ENCODE results near the gene DOCK11.
"Not testable (repeated sequence)": the region's sequence is repeated elsewhere in the genome, so short reads cannot be mapped to it uniquely, and the experiment has no call there.

Gene DOCK11

DNA sequence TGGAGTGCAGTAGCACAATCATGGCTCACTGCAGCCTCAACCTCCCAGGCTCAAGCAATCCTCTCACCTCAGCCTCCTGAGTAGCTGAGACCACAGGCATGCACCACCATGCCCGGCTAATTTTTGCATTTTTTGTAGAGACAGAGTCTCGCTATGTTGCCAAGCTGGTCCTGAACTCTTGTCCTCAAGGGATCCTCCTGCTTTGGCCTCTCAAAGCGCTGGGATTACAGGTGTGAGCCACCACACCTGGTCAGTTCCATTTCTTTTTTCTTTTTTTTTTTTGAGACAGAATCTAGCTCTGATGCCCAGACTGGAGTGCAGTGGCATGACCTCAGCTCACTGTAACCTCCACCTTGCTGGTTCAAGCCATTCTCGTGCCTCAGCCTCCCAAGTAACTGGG, 13.2 kb upstream of the DOCK11 start:
- H3K4me3 ChIP-seq (ENCODE audit: extremely low read depth, insufficient read depth, low read length, poor library complexity, severe bottlenecking); H3K4me1 ChIP-seq (ENCODE audit: control insufficient read depth, insufficient read depth, low read length, poor library complexity, severe bottlenecking); H3K9me3 ChIP-seq (ENCODE audit: control insufficient read depth, low read length); H3K36me3 ChIP-seq (ENCODE audit: control insufficient read depth, insufficient read depth, low read length); H3K27ac ChIP-seq (ENCODE audit: low read depth, low read length, severe bottlenecking): not testable (repeated sequence)
- 83 to 97% methylated on average over 2 to 3 of the region's 4 CpGs for WGBS, 2 experiments (ENCODE audit: insufficient coverage in 2 of 2)

DNA sequence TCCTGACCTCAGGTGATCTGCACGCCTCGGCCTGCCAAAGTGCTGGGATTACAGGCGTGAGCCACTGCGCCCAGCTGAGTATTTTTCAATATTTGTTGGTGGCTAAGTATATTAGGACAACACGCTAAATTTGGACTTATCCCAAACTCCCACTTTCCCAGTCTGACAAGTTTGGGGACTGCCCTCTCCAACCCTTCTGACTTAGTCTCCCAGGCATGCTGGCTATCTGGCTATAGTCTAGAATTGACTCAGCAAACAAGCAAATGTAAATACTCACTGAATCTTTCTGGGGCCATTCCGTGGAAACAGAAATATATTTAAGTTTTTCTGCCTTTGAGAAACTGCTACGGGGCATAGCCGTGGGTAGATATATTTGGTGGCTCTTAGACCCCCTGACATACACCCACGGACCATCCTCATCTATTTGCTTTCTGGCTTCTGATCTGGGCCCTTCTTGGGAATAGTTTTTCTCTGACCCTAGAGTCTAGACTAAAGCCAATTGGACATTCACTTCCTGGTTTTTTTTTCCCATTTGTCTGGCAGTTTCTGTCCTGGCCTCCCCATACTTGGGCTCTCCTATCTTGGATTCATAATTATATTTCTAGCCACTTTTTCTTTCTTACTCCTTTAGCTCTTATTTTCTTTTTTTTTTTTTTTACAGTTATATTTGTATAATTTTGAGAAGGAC, 11.3 kb upstream of the DOCK11 start:
- no peak overlapping the region for H3K27ac ChIP-seq (ENCODE audit: low read depth, low read length, severe bottlenecking)
- H3K4me3 ChIP-seq (ENCODE audit: extremely low read depth, insufficient read depth, low read length, poor library complexity, severe bottlenecking) = no peak overlapping the region
- H3K4me1 ChIP-seq (ENCODE audit: control insufficient read depth, insufficient read depth, low read length, poor library complexity, severe bottlenecking) = no peaks in the 10 kb centered on the region
- 80% methylated on average over 1 of the region's 9 CpGs; no CpG with 5 or more reads in 1 of the 2 experiments for WGBS, 2 experiments (ENCODE audit: insufficient coverage in 2 of 2)
- no peaks in the 10 kb centered on the region for H3K36me3 ChIP-seq (ENCODE audit: control insufficient read depth, insufficient read depth, low read length)
- no peaks in the 10 kb centered on the region for H3K9me3 ChIP-seq (ENCODE audit: control insufficient read depth, low read length)

DNA sequence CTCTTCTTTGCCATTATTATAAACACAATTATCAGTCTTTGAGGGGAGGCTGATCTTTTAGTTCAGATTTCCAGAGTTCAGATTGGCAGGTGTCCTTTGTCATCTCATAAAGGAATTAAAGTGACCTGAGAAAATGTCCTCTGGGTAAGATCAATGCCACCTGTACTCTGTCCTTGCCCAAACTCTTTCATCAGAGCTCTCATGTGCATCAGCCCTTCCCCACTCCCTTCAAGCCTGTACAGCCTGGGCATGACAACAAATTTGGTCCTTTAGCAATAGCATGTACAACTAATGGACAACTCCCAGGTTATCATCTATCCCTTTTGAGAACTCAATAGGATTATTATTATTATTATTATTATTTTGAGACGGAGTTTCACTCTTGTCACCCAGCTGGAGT, 8.9 kb upstream of the DOCK11 start:
- not testable (repeated sequence) for H3K9me3 ChIP-seq (ENCODE audit: control insufficient read depth, low read length); H3K4me1 ChIP-seq (ENCODE audit: control insufficient read depth, insufficient read depth, low read length, poor library complexity, severe bottlenecking); H3K36me3 ChIP-seq (ENCODE audit: control insufficient read depth, insufficient read depth, low read length); H3K4me3 ChIP-seq (ENCODE audit: extremely low read depth, insufficient read depth, low read length, poor library complexity, severe bottlenecking); H3K27ac ChIP-seq (ENCODE audit: low read depth, low read length, severe bottlenecking)
- WGBS, 2 experiments (ENCODE audit: insufficient coverage in 2 of 2) = no CpG with 5 or more reads among the region's 1 CpG

DNA sequence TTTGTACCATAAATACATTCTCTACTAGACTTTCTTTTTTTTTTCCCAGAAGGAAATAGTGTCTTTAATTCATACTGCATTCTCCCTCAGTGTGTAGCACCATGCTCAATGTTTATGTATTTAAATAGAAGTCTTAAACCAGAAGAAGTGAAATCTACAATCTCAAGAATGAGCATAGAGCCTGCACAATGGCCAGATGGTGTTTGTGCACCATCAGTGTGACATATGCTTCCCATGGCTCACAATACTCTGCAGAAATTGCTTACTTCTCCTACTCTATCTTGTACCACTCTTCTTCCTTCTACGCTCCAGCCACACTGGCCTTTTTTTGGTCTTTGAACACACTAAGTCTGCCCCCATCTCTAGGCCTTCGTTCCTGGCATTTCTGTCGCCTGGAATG, 2.6 kb upstream of the DOCK11 start:
- WGBS, 2 experiments (ENCODE audit: insufficient coverage in 2 of 2) = 96 to 97% methylated on average over 3 of the region's 3 CpGs
- no peaks in the 10 kb centered on the region for H3K36me3 ChIP-seq (ENCODE audit: control insufficient read depth, insufficient read depth, low read length)
- H3K4me1 ChIP-seq (ENCODE audit: control insufficient read depth, insufficient read depth, low read length, poor library complexity, severe bottlenecking) = peaks cover 2% of the 10 kb centered on the region
- no peaks in the 10 kb centered on the region for H3K9me3 ChIP-seq (ENCODE audit: control insufficient read depth, low read length)
- no peak overlapping the region for H3K4me3 ChIP-seq (ENCODE audit: extremely low read depth, insufficient read depth, low read length, poor library complexity, severe bottlenecking)
- no peak overlapping the region for H3K27ac ChIP-seq (ENCODE audit: low read depth, low read length, severe bottlenecking)

DNA sequence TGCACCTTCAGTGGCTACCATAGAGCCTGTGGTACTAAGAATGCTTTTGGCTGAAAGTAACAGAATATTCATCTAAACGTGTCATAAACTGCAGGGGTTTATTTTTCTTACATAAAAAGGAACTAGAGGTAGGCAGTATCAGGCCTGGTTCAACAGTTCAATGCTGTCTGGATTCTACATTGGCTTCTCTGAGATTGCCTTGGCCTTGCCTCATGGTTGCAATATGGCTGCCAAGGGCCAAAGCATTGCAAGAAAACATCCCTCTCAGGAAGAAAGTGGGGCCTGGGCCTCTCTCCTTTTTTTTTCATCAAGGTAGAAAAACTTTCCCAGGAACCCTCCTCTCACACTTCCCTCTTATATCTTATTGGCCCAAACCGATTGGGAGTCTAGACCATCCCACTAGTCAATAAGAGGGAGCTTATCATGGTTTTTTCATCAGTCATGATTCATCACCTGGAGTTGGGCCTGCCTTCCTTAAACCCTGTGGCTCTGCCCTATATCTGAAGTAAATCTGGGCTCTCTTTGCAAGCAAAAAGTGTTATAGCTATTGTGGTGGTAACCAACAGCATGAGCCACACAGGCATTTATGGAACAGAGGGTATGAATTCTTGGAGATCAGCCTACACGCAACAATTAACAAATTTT, 1.8 kb upstream of the DOCK11 start:
- H3K4me3 ChIP-seq (ENCODE audit: extremely low read depth, insufficient read depth, low read length, poor library complexity, severe bottlenecking) = no peak overlapping the region
- peaks cover 5% of the 10 kb centered on the region for H3K4me1 ChIP-seq (ENCODE audit: control insufficient read depth, insufficient read depth, low read length, poor library complexity, severe bottlenecking)
- H3K9me3 ChIP-seq (ENCODE audit: control insufficient read depth, low read length) = no peaks in the 10 kb centered on the region
- 100% methylated on average over 2 of the region's 3 CpGs; no CpG with 5 or more reads in 1 of the 2 experiments for WGBS, 2 experiments (ENCODE audit: insufficient coverage in 2 of 2)
- no peak overlapping the region for H3K27ac ChIP-seq (ENCODE audit: low read depth, low read length, severe bottlenecking)
- H3K36me3 ChIP-seq (ENCODE audit: control insufficient read depth, insufficient read depth, low read length) = no peaks in the 10 kb centered on the region

DNA sequence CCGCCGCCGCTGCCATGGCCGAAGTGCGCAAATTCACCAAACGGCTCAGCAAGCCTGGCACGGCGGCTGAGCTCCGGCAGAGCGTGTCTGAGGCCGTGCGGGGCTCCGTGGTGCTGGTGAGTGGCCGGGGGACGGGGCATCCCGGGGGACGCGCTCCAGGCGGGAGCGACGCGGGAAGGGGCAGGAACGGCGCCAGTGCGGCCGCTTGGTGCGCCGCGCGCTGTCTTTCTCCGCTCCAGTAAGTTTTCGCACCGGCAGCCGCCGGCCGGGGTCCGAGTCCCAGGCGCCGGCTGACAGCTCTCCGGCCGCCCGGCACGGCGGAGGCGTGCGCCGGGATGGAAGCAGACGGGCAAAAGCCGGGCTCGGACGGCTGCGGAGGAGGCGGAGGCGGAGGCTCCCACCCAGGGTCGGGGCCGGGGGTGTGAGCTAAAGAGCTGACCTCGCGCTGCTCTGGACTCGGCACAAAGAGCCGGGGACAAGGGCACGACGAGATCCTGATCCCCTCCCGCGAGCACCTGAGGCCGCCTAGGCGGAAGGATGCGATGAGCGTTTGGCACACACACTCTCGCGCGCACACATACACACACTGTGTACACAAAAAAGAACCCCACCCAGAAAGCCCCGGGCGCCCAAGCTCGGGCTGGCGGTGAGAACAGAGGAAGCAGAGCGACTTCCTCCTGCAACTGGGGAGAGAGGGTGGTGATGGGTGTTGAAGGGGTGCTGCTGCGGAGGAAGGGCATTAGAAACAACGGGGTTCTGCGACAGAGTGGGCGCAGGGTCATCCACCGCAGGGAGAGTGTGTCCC, 545 bp downstream of the DOCK11 start:
- Histone ChIP-seq H3K27ac (ENCODE audit: low read depth, low read length, severe bottlenecking) (peak overlapping the region; percentile 29), H3K4me3 (ENCODE audit: extremely low read depth, insufficient read depth, low read length, poor library complexity, severe bottlenecking) (peak overlapping the region; percentile 56)

DNA sequence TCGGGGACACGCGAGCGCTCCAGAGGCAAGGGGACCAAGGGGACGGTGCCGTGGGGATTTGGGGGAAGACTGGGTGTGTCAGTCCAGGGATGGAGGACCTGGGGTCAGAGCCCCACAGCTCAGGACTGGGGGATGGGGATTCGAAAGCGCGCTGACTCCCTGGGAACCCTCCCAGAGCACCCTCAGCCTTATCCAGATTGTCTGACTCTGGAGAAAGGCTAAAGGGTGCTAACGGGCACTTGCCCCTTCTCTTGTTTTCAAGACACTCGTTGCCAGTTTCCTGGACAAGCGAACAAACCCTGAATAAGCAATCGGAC, 1.1 kb downstream of the DOCK11 start:
- Histone ChIP-seq H3K27ac (ENCODE audit: low read depth, low read length, severe bottlenecking) (no peak overlapping the region), H3K4me3 (ENCODE audit: extremely low read depth, insufficient read depth, low read length, poor library complexity, severe bottlenecking) (peak overlapping the region; percentile 56), H3K9me3 (ENCODE audit: control insufficient read depth, low read length) (no peaks in the 10 kb centered on the region), H3K36me3 (ENCODE audit: control insufficient read depth, insufficient read depth, low read length) (no peaks in the 10 kb centered on the region), H3K4me1 (ENCODE audit: control insufficient read depth, insufficient read depth, low read length, poor library complexity, severe bottlenecking) (peaks cover 10% of the 10 kb centered on the region)
- 0% methylated on average over 3 to 5 of the region's 13 CpGs for WGBS, 2 experiments (ENCODE audit: insufficient coverage in 2 of 2)

More for the DNA sequence above, 545 bp downstream of the DOCK11 start:
- H3K4me1 ChIP-seq (ENCODE audit: control insufficient read depth, insufficient read depth, low read length, poor library complexity, severe bottlenecking) = peaks cover 10% of the 10 kb centered on the region
- no peaks in the 10 kb centered on the region for H3K9me3 ChIP-seq (ENCODE audit: control insufficient read depth, low read length)
- no peaks in the 10 kb centered on the region for H3K36me3 ChIP-seq (ENCODE audit: control insufficient read depth, insufficient read depth, low read length)
- 0% methylated on average over 10 to 24 of the region's 81 CpGs for WGBS, 2 experiments (ENCODE audit: insufficient coverage in 2 of 2)

DNA sequence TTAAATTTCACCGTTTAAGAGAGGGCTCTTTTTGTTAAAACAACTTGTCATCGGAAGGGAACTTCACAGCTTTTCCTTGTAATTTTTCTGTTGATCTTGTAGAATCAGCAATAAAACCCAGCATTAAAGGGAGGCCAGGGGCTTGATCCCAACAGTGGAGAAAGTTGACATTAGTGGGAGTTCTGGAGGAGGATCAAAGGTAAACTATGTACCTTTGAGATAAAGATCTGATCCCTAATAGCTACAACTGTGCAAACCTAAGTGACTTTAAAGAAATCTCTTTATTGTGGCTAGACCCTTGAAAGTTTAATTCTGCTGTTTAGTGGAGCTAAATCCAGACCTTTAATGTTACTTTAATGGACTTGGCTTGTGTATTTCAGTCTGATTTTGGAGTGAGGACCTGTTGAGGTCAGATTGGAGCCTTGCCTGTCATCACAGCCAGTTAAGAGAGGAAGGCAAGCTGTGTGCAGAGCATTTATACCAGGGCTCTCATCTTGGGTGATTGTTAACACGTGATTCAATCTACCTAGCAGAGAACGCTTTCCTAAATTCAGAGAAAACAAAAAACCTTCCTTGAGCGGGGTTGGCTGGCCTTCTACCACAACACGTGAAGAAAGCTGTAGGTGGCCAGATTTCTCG, 1.7 kb downstream of the DOCK11 start:
- Histone ChIP-seq H3K4me3 (ENCODE audit: extremely low read depth, insufficient read depth, low read length, poor library complexity, severe bottlenecking) (peak overlapping the region; percentile 56), H3K9me3 (ENCODE audit: control insufficient read depth, low read length) (no peaks in the 10 kb centered on the region), H3K4me1 (ENCODE audit: control insufficient read depth, insufficient read depth, low read length, poor library complexity, severe bottlenecking) (peaks cover 10% of the 10 kb centered on the region), H3K36me3 (ENCODE audit: control insufficient read depth, insufficient read depth, low read length) (no peaks in the 10 kb centered on the region), H3K27ac (ENCODE audit: low read depth, low read length, severe bottlenecking) (no peak overlapping the region)
- 20 to 36% methylated on average over 2 to 3 of the region's 7 CpGs for WGBS, 2 experiments (ENCODE audit: insufficient coverage in 2 of 2)

DNA sequence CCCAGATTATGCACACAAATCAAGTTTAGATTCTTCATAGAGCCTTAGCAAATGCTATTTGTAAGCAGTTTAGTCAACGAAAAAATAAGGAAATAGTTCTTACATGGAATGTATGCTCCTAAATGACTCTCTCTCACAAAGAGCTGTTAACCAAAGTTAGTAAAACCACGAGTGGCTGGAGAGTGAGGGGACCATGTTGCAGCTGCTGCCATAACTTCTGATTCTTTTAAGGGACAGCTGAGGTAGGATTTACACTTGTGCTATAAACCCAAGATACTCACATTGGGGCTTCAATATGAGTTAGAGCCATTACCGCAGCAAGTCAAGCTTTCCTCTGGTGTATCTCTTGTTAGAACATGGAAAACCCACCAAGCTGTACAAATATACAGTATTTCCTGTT, 2.7 kb downstream of the DOCK11 start:
- Histone ChIP-seq H3K4me3 (ENCODE audit: extremely low read depth, insufficient read depth, low read length, poor library complexity, severe bottlenecking) (no peak overlapping the region), H3K27ac (ENCODE audit: low read depth, low read length, severe bottlenecking) (no peak overlapping the region), H3K36me3 (ENCODE audit: control insufficient read depth, insufficient read depth, low read length) (no peaks in the 10 kb centered on the region), H3K9me3 (ENCODE audit: control insufficient read depth, low read length) (no peaks in the 10 kb centered on the region), H3K4me1 (ENCODE audit: control insufficient read depth, insufficient read depth, low read length, poor library complexity, severe bottlenecking) (peaks cover 10% of the 10 kb centered on the region)
- no CpG with 5 or more reads among the region's 3 CpGs for WGBS, 2 experiments (ENCODE audit: insufficient coverage in 2 of 2)

DNA sequence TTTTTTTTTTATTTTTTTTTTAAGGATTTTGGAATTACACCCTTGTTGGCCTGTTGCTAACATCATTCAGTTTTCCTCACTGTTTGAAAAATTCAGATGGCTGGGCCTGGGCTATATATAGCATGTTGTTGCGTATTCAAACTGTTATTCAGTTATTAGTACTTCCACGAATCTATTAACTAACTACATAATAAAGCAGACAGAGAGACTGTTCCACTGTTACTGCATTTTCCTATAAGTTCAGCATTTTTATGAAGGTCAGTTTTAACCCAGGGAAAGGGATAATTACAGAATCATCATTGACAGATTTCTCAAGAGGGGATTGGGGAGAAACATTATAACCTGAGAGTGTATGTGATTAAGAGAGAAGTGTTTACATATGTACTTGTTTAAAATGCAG, 3.1 kb downstream of the DOCK11 start:
- Histone ChIP-seq H3K9me3 (ENCODE audit: control insufficient read depth, low read length) (no peaks in the 10 kb centered on the region), H3K27ac (ENCODE audit: low read depth, low read length, severe bottlenecking) (no peak overlapping the region), H3K36me3 (ENCODE audit: control insufficient read depth, insufficient read depth, low read length) (no peaks in the 10 kb centered on the region), H3K4me1 (ENCODE audit: control insufficient read depth, insufficient read depth, low read length, poor library complexity, severe bottlenecking) (peaks cover 10% of the 10 kb centered on the region), H3K4me3 (ENCODE audit: extremely low read depth, insufficient read depth, low read length, poor library complexity, severe bottlenecking) (no peak overlapping the region)
- no CpG with 5 or more reads among the region's 2 CpGs for WGBS, 2 experiments (ENCODE audit: insufficient coverage in 2 of 2)

Data from mesodermal cell (in vitro differentiated cells).